SKM-1 (cell line): ENCODE measurements around the gene CLCF1.

ENCODE experiments used
- DNase-seq: peaks from one replicate; lab custom pipeline; 2025; ENCODE audit not compliant: unreplicated experiment; lab: John Stamatoyannopoulos, UW

Gene CLCF1

GRCh38 chr11:67372993-67373647 lies at the start of gene CLCF1:
Gene CLCF1 (minus strand): TSS chr11:67373598. CDS start chr11:67373539, 59 bp downstream.
- DNase-seq: no peak

- no peak for DNase-seq
These were observed 49.5 kb upstream of the CLCF1 start for GRCh38 chr11:67422891-67423290.

- no peak for DNase-seq
These were observed 48.1 kb upstream of the CLCF1 start for GRCh38 chr11:67421430-67422031.

GRCh38 chr11:67420646-67421429 lies 47.4 kb upstream of the CLCF1 start:
- peak; percentile 85 for DNase-seq

GRCh38 chr11:67420147-67420645 lies 46.8 kb upstream of the CLCF1 start:
- no peak for DNase-seq

- no peak for DNase-seq
These were observed 46.1 kb upstream of the CLCF1 start for GRCh38 chr11:67419325-67420049.

GRCh38 chr11:67418476-67419281 lies 45.3 kb upstream of the CLCF1 start:
- no peak for DNase-seq

GRCh38 chr11:67417425-67417824 lies 44.0 kb upstream of the CLCF1 start:
- no peak for DNase-seq

GRCh38 chr11:67416416-67417335 lies 43.3 kb upstream of the CLCF1 start:
- no peak for DNase-seq

- no peak for DNase-seq
These were observed 42.3 kb upstream of the CLCF1 start, which contains the start of gene CARNS1 for GRCh38 chr11:67415501-67416304. Gene CARNS1 (plus strand): TSS chr11:67415678. CDS start chr11:67416200, 522 bp downstream.

GRCh38 chr11:67413266-67413849 lies 40.0 kb upstream of the CLCF1 start:
- DNase-seq: no peak

- no peak for DNase-seq
These were observed 39.2 kb upstream of the CLCF1 start for GRCh38 chr11:67412495-67413179.

GRCh38 chr11:67411785-67412152 lies 38.4 kb upstream of the CLCF1 start:
- DNase-seq: no peak

GRCh38 chr11:67410984-67411784 lies 37.8 kb upstream of the CLCF1 start:
- no peak for DNase-seq

- DNase-seq: no peak
These were observed 37.0 kb upstream of the CLCF1 start for GRCh38 chr11:67410369-67410831.

- no peak for DNase-seq
These were observed 36.5 kb upstream of the CLCF1 start for GRCh38 chr11:67409781-67410368.
